HEK293 (cell line): ENCODE results near the gene HCFC1.

ENCODE experiments used
- AEBP2 ChIP-seq: fragments of 450-650 bp; formaldehyde crosslinking; IDR thresholded peaks from 2 replicates; pipeline ENCODE4 v1.5.1; 2016; ENCODE audit warnings: missing biosample characterization, missing genetic modification characterization, borderline replicate concordance
- GFI1B ChIP-seq: fragments of 450-650 bp; formaldehyde crosslinking; IDR thresholded peaks from 2 replicates; pipeline ENCODE4 v1.5.1; 2016; ENCODE audit warnings: missing biosample characterization, missing genetic modification characterization
- HOXC10 ChIP-seq: sonication (generic); formaldehyde crosslinking; IDR thresholded peaks from 2 replicates; pipeline ENCODE4 v1.8.1; 2023; ENCODE audit warnings: mild to moderate bottlenecking, missing genetic modification reagents
- KLF7 ChIP-seq: fragments of 450-650 bp; formaldehyde crosslinking; IDR thresholded peaks from 2 replicates; pipeline ENCODE4 v1.5.1; 2016; ENCODE audit warnings: missing biosample characterization, missing genetic modification characterization, borderline replicate concordance
- OVOL3 ChIP-seq: fragments of 450-650 bp; formaldehyde crosslinking; IDR thresholded peaks from 2 replicates; pipeline ENCODE4 v1.5.1; 2016; ENCODE audit warnings: missing biosample characterization, missing genetic modification characterization
- SETDB1 ChIP-seq: IDR thresholded peaks from one replicate; pipeline ENCODE4 v1.6.1; 2017; ENCODE audit warnings: mild to moderate bottlenecking, low read length, moderate library complexity, mixed read lengths; ENCODE audit not compliant: insufficient read length
- ZBTB20 ChIP-seq: fragments of 450-650 bp; formaldehyde crosslinking; IDR thresholded peaks from 2 replicates; pipeline ENCODE4 v1.5.1; 2016; ENCODE audit warnings: missing biosample characterization, missing genetic modification characterization
- ZBTB21 ChIP-seq: fragments of 450-650 bp; formaldehyde crosslinking; IDR thresholded peaks from 2 replicates; pipeline ENCODE4 v1.5.1; 2017; ENCODE audit warnings: missing biosample characterization, missing genetic modification characterization
- ZFP41 ChIP-seq: fragments of 450-650 bp; formaldehyde crosslinking; IDR thresholded peaks from 2 replicates; pipeline ENCODE4 v1.5.1; 2016; ENCODE audit warnings: missing biosample characterization, missing genetic modification characterization, borderline replicate concordance
- ZFP69B ChIP-seq: fragments of 450-650 bp; formaldehyde crosslinking; IDR thresholded peaks from 2 replicates; pipeline ENCODE4 v1.5.1; 2016; ENCODE audit warnings: missing biosample characterization, missing genetic modification characterization
- ZNF10 ChIP-seq: fragments of 450-650 bp; formaldehyde crosslinking; IDR thresholded peaks from 2 replicates; pipeline ENCODE4 v1.5.1; 2017; ENCODE audit warnings: missing biosample characterization, missing genetic modification characterization
- ZNF155 ChIP-seq: fragments of 450-650 bp; formaldehyde crosslinking; IDR thresholded peaks from 2 replicates; pipeline ENCODE4 v1.5.1; 2016; ENCODE audit warnings: missing biosample characterization, missing genetic modification characterization
- ZNF169 ChIP-seq: fragments of 450-650 bp; formaldehyde crosslinking; IDR thresholded peaks from 2 replicates; pipeline ENCODE4 v1.5.1; 2016; ENCODE audit warnings: missing biosample characterization, missing genetic modification characterization
- ZNF174 ChIP-seq: fragments of 450-650 bp; formaldehyde crosslinking; IDR thresholded peaks from 2 replicates; pipeline ENCODE4 v1.5.0; 2017; ENCODE audit warnings: missing biosample characterization, mild to moderate bottlenecking, missing genetic modification characterization
- ZNF19 ChIP-seq: fragments of 450-650 bp; formaldehyde crosslinking; IDR thresholded peaks from 2 replicates; pipeline ENCODE4; 2016; ENCODE audit warnings: missing biosample characterization, missing genetic modification characterization, low read depth
- ZNF202 ChIP-seq: fragments of 450-650 bp; formaldehyde crosslinking; IDR thresholded peaks from 2 replicates; pipeline ENCODE4 v1.5.1; 2016; ENCODE audit warnings: missing biosample characterization, missing genetic modification characterization, borderline replicate concordance
- ZNF23 ChIP-seq: fragments of 450-650 bp; formaldehyde crosslinking; IDR thresholded peaks from 2 replicates; pipeline ENCODE4 v1.5.1; 2016; ENCODE audit warnings: missing biosample characterization, missing genetic modification characterization, borderline replicate concordance
- ZNF302 ChIP-seq: fragments of 450-650 bp; formaldehyde crosslinking; IDR thresholded peaks from 2 replicates; pipeline ENCODE4 v1.5.1; 2016; ENCODE audit warnings: missing biosample characterization, missing genetic modification characterization, low read depth
- ZNF324 ChIP-seq: fragments of 450-650 bp; formaldehyde crosslinking; IDR thresholded peaks from 2 replicates; pipeline ENCODE4 v1.5.1; 2016; ENCODE audit warnings: missing biosample characterization, missing genetic modification characterization
- ZNF341 ChIP-seq: fragments of 450-650 bp; formaldehyde crosslinking; IDR thresholded peaks from 2 replicates; pipeline ENCODE4; 2016; ENCODE audit warnings: low read depth, missing biosample characterization, missing genetic modification characterization
- ZNF362 ChIP-seq: fragments of 450-650 bp; formaldehyde crosslinking; IDR thresholded peaks from 2 replicates; pipeline ENCODE4 v1.5.1; 2016; ENCODE audit warnings: missing biosample characterization, missing genetic modification characterization
- ZNF423 ChIP-seq: fragments of 450-650 bp; formaldehyde crosslinking; IDR thresholded peaks from 2 replicates; pipeline ENCODE4 v1.5.1; 2016; ENCODE audit warnings: missing biosample characterization, missing genetic modification characterization
- ZNF48 ChIP-seq: fragments of 450-650 bp; formaldehyde crosslinking; IDR thresholded peaks from 2 replicates; pipeline ENCODE4 v1.5.1; 2016; ENCODE audit warnings: missing biosample characterization, missing genetic modification characterization
- ZNF518A ChIP-seq: fragments of 450-650 bp; formaldehyde crosslinking; conservative IDR thresholded peaks from 2 replicates; pipeline ENCODE4 v1.5.1; 2016; ENCODE audit warnings: low read depth, missing biosample characterization, missing genetic modification characterization
- ZNF580 ChIP-seq: fragments of 450-650 bp; formaldehyde crosslinking; IDR thresholded peaks from 2 replicates; pipeline ENCODE4 v1.5.1; 2016; ENCODE audit warnings: missing biosample characterization, missing genetic modification characterization
- ZNF600 ChIP-seq: fragments of 450-650 bp; formaldehyde crosslinking; IDR thresholded peaks from 2 replicates; pipeline ENCODE4 v1.5.1; 2016; ENCODE audit warnings: missing biosample characterization, missing genetic modification characterization
- ZNF610 ChIP-seq: fragments of 450-650 bp; formaldehyde crosslinking; IDR thresholded peaks from 2 replicates; pipeline ENCODE4 v1.5.1; 2016; ENCODE audit warnings: missing biosample characterization, missing genetic modification characterization, borderline replicate concordance
- ZNF623 ChIP-seq: fragments of 450-650 bp; formaldehyde crosslinking; IDR thresholded peaks from 2 replicates; pipeline ENCODE4 v1.5.1; 2016; ENCODE audit warnings: missing biosample characterization, missing genetic modification characterization
- ZNF704 ChIP-seq: fragments of 450-650 bp; formaldehyde crosslinking; IDR thresholded peaks from 2 replicates; pipeline ENCODE4 v1.5.1; 2016; ENCODE audit warnings: missing biosample characterization, missing genetic modification characterization
- ZNF76 ChIP-seq: fragments of 450-650 bp; formaldehyde crosslinking; IDR thresholded peaks from 2 replicates; pipeline ENCODE4; 2016; ENCODE audit warnings: low read depth, missing biosample characterization, missing genetic modification characterization, borderline replicate concordance
- ZSCAN23 ChIP-seq: fragments of 450-650 bp; formaldehyde crosslinking; IDR thresholded peaks from 2 replicates; pipeline ENCODE4 v1.5.1; 2016; ENCODE audit warnings: missing biosample characterization, missing genetic modification characterization
- ZSCAN30 ChIP-seq: fragments of 450-650 bp; IDR thresholded peaks from 2 replicates; pipeline ENCODE4 v1.5.1; 2018; ENCODE audit warnings: missing biosample characterization, mild to moderate bottlenecking, missing genetic modification characterization, moderate library complexity

HCFC1 gene

GRCh38 chrX:153937056-153937455, 34.6 kb downstream of the HCFC1 start (continued):
- TF ChIP-seq ZNF704 (tag by site-specific recombination), result peak; percentile 82; the same call in 1 of the 2 replicates
- 0 out of 2 replicates have a peak, but pooled peaks have one; percentile 58 for TF ChIP-seq OVOL3
- no peak for TF ChIP-seq ZNF423 (tag by site-specific recombination)
- TF ChIP-seq ZNF76 (tag by site-specific recombination), result no peak
- 0 out of 2 replicates have a peak, but pooled peaks have one; percentile 44 for TF ChIP-seq ZNF341 (tag by site-specific recombination)
- TF ChIP-seq ZNF362, result no peak; the same call in 1 of the 2 replicates
- no peak for TF ChIP-seq ZNF324 (tag by site-specific recombination)
- TF ChIP-seq ZNF48, result no peak
- TF ChIP-seq ZNF610 (tag by site-specific recombination), result 0 out of 2 replicates have a peak, but pooled peaks have one; percentile 54
- 0 out of 2 replicates have a peak, but pooled peaks have one; percentile 45 for TF ChIP-seq GFI1B (tag by site-specific recombination)
- TF ChIP-seq ZNF623 (tag by site-specific recombination), result peak; percentile 86
- no peak for TF ChIP-seq ZNF600 (tag by site-specific recombination)
- TF ChIP-seq ZSCAN30 (tag by site-specific recombination), result no peak
- TF ChIP-seq ZNF202, result peak; percentile 86; the same call in 1 of the 2 replicates
- 0 out of 2 replicates have a peak, but pooled peaks have one; percentile 47 for TF ChIP-seq ZNF155
- TF ChIP-seq ZNF174 (tag by site-specific recombination), result no peak
- TF ChIP-seq HOXC10, result no peak
- TF ChIP-seq ZFP69B (tag by site-specific recombination), result no peak
- TF ChIP-seq ZNF518A (tag by site-specific recombination), result peak; percentile 97
- 0 out of 2 replicates have a peak, but pooled peaks have one; percentile 67 for TF ChIP-seq AEBP2 (tag by site-specific recombination)
- peak; percentile 87; the same call in 1 of the 2 replicates for TF ChIP-seq ZNF19 (tag by site-specific recombination)
- no peak for TF ChIP-seq SETDB1
- no peak; the same call in 1 of the 2 replicates for TF ChIP-seq ZNF10 (tag by site-specific recombination)
- TF ChIP-seq ZBTB20 (tag by site-specific recombination), result no peak
- peak; percentile 28; the same call in 1 of the 2 replicates for TF ChIP-seq ZNF302
- TF ChIP-seq ZFP41 (tag by site-specific recombination), result no peak
- no peak for TF ChIP-seq ZNF23 (tag by site-specific recombination)
- 0 out of 2 replicates have a peak, but pooled peaks have one; percentile 45 for TF ChIP-seq ZSCAN23 (tag by site-specific recombination)
- peak; percentile 69; the same call in 1 of the 2 replicates for TF ChIP-seq ZBTB21 (tag by site-specific recombination)
- TF ChIP-seq ZNF580, result peak; percentile 76; the same call in 1 of the 2 replicates
- peak; percentile 58; the same call in 1 of the 2 replicates for TF ChIP-seq KLF7 (tag by site-specific recombination)
- no peak for TF ChIP-seq ZNF169 (tag by site-specific recombination)
